ENCODE measurements around the gene MYBPC2. TPM values are rescaled to one million over a fixed set of nuclear protein-coding genes. Genes with fewer than 3 reads are reported as not detected.

MYBPC2 gene
- total RNA-seq, 1 donor from 2014 or later: not detected

- DNase-seq (ENCODE audit: extremely low spot score, unreplicated experiment): no peak
- Mint-ChIP-seq H3K27me3 (ENCODE audit: unreplicated experiment) (no peaks in the 10 kb centered on the region), H3K27ac (ENCODE audit: unreplicated experiment) (no peak overlapping the region), H3K36me3 (ENCODE audit: unreplicated experiment) (peaks cover 24% of the 10 kb centered on the region), H3K9me3 (ENCODE audit: unreplicated experiment) (no peaks in the 10 kb centered on the region), H3K4me3 (ENCODE audit: unreplicated experiment) (no peak overlapping the region), H3K4me1 (ENCODE audit: unreplicated experiment) (peaks cover 5% of the 10 kb centered on the region)
- TF ChIP-seq CTCF (IDR thresholded peaks at IDR 0.05): no peak
These were observed 49.7 kb downstream of the MYBPC2 start for GRCh38 chr19:50482271-50482855.

- Mint-ChIP-seq H3K9me3 (ENCODE audit: unreplicated experiment) (no peaks in the 10 kb centered on the region), H3K36me3 (ENCODE audit: unreplicated experiment) (peaks cover 21% of the 10 kb centered on the region), H3K27me3 (ENCODE audit: unreplicated experiment) (peaks cover 4% of the 10 kb centered on the region), H3K27ac (ENCODE audit: unreplicated experiment) (no peak overlapping the region), H3K4me3 (ENCODE audit: unreplicated experiment) (no peak overlapping the region), H3K4me1 (ENCODE audit: unreplicated experiment) (no peaks in the 10 kb centered on the region)
- DNase-seq (ENCODE audit: extremely low spot score, unreplicated experiment): no peak
- no peak for TF ChIP-seq CTCF (IDR thresholded peaks at IDR 0.05)
These were observed 50.2 kb downstream of the MYBPC2 start for GRCh38 chr19:50482916-50483315.

- Mint-ChIP-seq H3K27me3 (ENCODE audit: unreplicated experiment) (peaks cover 17% of the 10 kb centered on the region), H3K36me3 (ENCODE audit: unreplicated experiment) (peaks cover 18% of the 10 kb centered on the region), H3K27ac (ENCODE audit: unreplicated experiment) (no peak overlapping the region), H3K4me1 (ENCODE audit: unreplicated experiment) (no peaks in the 10 kb centered on the region), H3K4me3 (ENCODE audit: unreplicated experiment) (no peak overlapping the region), H3K9me3 (ENCODE audit: unreplicated experiment) (no peaks in the 10 kb centered on the region)
- TF ChIP-seq CTCF (IDR thresholded peaks at IDR 0.05): no peak
- no peak for DNase-seq (ENCODE audit: extremely low spot score, unreplicated experiment)
These were observed 52.7 kb downstream of the MYBPC2 start for GRCh38 chr19:50485284-50485955.

- Mint-ChIP-seq H3K36me3 (ENCODE audit: unreplicated experiment) (peaks cover 16% of the 10 kb centered on the region), H3K4me1 (ENCODE audit: unreplicated experiment) (peaks cover 5% of the 10 kb centered on the region), H3K27ac (ENCODE audit: unreplicated experiment) (no peak overlapping the region), H3K27me3 (ENCODE audit: unreplicated experiment) (peaks cover 31% of the 10 kb centered on the region), H3K4me3 (ENCODE audit: unreplicated experiment) (no peak overlapping the region), H3K9me3 (ENCODE audit: unreplicated experiment) (no peaks in the 10 kb centered on the region)
- DNase-seq (ENCODE audit: extremely low spot score, unreplicated experiment): peak; percentile 81
- TF ChIP-seq CTCF (IDR thresholded peaks at IDR 0.05): peak; percentile 51
These were observed 54.3 kb downstream of the MYBPC2 start for GRCh38 chr19:50486823-50487515.
